NCI-H510A (cell line): ENCODE data around the gene CUX1.
"Not testable (repeated sequence)": the region's sequence is repeated elsewhere in the genome, so short reads cannot be mapped to it uniquely, and the experiment has no call there.

ENCODE experiments used
- DNase-seq: peaks from one replicate; lab custom pipeline; 2025; lab: John Stamatoyannopoulos, UW

CUX1 gene

GRCh38 chr7:102044984-102045673, 227.7 kb downstream of the CUX1 start:
- DNase-seq = peak; percentile 33

DNA sequence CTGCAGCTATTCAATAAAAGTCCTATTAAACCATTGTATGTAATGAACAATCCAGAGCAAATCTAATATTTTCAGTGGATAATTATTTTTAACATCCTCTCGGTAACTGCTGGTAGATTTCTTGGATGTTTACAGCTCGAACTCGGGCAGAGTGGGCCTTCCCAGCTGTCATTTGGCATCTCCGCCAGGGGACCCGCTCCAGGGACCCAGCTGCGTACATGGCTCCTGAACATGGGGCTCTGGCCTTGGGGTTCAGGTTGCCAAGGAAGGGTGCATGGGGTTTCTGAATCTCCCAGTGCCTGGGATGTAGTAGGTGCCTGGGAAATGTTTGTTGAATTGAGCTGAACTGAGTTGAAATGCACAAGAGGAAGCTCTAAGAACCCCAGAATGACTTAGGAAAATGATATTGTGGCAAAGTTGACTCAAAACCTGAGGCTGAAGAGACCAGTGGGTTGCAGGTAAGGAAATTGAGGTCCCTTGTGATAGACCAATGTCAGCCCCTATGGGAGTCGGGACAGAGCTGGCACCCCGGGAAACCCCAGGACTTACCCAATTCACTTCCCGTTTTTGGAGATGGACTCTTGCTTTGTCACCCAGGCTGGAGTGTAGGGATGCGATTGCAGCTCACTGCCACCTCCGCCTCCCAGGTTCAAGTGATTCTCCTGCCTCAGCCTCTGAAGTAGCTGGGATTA, 228.4 kb downstream of the CUX1 start:
- no peak for DNase-seq

DNA sequence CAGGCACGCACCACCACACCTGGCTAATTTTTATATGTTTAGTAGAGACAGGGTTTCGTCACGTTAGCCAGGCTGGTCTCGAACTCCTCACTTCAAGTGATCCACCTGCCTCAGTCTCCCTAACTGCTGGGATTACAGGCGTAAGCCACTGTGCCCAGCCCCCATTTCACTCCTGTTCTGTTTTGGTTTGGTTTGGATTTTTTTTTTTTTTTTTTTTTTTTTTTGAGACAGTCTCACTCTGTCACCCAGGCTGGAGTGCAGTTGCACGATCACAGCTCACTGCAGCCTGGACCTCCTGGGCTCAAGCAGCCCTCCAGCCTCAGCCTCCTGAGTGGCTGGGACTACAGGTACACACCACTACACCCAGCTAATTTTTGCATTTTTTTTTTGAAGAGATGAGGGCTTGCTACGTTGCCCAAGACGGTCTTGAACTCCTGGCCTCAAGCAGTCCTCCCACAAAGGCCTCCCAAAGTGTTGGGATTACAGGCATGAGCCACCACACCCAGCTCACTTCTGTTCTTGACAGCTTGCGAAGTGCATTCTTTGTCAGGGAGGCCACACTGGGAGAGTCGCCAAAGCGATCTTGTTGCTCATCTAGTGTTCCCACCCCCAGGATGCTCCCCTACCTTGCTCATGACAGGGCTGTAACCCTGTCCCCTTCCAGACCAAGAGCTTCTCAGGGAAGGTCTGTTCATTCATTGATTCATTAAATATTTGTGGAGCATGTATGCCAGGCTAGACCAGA, 229.1 kb downstream of the CUX1 start:
- no peak for DNase-seq

DNA sequence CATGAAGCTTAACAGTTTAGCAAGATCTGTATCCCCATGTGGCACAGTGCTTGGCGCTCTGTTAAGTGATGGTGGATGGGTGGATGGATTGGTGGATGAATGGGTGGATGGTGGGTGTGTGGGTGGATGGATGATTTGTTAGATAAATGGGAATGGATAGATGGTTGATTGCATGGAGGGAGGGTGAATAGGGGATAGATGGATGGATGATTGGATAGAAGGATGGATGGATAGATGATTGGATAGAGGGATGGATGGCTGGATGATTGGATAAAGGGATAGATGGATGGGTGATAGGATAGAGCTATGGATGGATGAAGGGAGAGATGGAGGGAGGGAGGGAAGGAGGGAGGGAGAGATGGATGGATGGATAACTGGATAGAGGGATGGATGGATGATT, 229.7 kb downstream of the CUX1 start:
- DNase-seq = no peak

DNA sequence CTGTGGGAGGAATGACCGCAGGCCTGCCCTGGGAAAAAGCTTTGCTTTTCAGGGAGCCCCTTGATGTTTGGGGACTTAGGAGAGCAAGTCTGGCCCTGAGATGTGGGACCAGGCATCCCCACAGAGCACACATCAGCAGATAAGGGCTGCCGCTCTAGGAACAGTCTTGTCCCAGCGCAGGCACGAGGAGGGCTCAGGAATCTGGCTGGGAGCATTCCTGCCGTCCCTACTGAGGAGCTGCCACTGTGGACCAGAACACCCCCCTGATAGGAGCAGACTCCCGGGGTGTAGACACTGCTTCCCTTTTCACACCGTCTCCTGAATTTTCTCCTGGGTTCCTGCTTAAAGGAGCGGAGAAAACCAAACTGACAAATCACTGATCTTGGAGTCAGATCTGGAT, 232.3 kb downstream of the CUX1 start:
- no peak for DNase-seq

- no peak for DNase-seq
Measured at GRCh38 chr7:102050864-102051460, 233.5 kb downstream of the CUX1 start.

DNA sequence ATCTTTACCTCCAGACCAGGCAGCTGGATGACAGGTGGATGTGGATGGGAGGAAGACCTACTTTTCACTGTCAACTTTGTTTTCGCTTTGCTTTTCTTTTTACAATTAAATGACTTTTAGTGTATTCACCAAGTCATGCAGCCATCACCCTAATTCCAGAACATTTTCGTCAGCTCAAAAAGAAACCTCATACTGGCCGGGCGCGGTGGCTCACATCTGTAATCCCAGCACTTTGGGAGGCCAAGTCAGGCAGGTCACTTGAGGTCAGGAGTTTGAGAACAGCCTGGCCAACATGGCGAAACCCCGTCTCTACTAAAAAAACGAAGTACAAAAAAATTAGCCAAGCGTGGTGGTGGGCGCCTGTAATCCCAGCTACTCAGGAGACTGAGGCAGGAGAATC, 234.3 kb downstream of the CUX1 start:
- not testable (repeated sequence) for DNase-seq

DNA sequence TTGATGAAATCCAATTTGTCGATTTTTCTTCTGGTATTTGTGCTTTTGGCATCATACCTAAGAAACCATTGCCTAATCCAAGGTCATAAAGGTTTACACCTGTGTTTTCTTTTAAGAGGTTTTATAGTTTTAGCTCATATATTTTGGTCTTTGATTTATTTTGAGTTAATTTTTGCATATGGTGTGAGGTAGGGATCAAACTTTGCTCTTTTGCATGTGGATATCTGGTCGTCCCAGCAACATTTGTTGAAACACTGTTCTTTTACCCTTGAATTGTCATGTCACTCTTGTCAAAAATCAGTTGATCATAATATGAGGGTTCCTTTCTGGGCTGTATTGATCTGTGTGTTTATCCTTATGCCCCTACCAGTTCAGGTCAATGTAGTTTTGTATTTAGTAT, 236.7 kb downstream of the CUX1 start:
- DNase-seq = no peak

- no peak for DNase-seq
Measured at GRCh38 chr7:102055181-102055976, 238.0 kb downstream of the CUX1 start.

- no peak for DNase-seq
Measured at GRCh38 chr7:102059524-102059923, 242.1 kb downstream of the CUX1 start.

GRCh38 chr7:102061354-102061945, 244.0 kb downstream of the CUX1 start:
- DNase-seq = no peak

DNA sequence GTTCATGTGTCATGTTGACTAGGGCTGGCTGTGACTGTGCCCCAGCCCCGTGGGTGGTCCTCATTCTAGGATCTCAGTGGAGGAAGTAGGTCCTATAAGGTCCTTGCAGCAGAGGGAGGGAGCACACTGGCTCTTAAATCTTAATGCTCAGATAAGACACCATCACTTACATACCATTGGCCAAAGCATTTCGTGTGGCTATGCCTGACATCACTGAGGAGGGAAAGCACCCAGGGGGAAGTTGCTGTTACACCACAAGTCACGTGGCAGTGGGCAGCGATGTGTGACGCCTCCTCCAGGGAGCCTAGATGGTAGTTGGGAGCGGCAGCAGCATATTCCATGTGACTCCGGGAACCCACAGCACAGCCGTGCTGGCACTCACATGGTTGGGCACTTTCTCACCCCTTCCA, 244.6 kb downstream of the CUX1 start:
- DNase-seq = no peak

DNA sequence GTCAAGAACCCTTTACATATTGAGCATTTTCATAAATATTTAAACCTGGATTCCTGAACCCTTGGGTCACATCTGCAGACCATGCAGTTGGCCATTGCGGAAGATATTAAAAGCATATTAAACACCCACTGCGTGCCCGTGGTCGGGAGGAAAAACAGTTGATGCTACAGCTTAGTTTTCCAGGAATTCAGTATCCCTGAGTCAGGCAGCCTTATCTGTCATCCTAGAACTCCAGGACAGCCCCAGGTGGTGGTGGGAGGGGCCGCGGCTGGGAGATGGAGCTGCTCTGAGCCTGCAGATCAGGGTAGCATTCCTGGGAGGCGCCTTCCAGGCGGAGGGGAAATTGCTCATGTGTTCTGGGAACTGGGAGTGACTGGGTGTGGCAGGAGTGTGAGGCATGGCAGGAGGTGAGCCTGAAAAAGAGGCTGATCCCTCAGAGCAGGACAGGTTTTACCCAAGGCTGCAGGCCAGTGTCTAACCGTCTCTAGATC, 246.3 kb downstream of the CUX1 start:
- DNase-seq = no peak

DNA sequence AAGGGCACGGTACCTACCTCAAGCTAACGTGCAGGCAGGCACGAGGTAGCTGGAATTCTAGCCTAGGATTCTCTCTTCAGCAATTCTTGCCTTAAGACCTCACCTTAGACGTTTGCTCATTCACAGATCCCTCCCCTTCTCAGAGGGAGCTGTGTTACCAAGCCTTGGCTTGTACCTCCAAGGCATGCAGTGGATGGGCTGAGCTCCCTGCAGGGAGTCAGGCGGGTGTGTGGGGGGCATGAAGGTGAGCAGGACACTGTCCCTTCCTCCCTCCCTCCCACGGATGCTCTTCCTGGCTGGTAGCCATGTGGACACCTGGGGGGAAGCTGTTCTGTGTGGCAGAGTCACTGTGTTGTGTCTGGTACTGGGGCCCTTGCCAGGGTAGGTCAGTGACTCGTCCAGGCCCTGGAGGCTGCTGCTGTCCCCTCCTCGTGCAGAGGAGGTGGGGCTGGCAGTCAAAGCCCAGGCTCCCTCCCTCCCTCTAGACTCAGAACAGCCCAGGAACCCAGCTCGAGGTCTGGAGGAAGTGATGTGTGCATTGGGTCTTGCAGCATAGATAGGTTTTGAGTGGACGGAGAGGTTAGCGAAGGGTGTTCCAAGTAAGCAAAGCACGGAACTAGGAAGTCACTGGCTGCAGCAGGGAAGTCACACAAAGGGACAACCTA, 247.1 kb downstream of the CUX1 start:
- DNase-seq = no peak

- DNase-seq = no peak
Measured at GRCh38 chr7:102065226-102065625, 247.8 kb downstream of the CUX1 start.

- no peak for DNase-seq
Measured at GRCh38 chr7:102066476-102066875, 249.1 kb downstream of the CUX1 start.

DNA sequence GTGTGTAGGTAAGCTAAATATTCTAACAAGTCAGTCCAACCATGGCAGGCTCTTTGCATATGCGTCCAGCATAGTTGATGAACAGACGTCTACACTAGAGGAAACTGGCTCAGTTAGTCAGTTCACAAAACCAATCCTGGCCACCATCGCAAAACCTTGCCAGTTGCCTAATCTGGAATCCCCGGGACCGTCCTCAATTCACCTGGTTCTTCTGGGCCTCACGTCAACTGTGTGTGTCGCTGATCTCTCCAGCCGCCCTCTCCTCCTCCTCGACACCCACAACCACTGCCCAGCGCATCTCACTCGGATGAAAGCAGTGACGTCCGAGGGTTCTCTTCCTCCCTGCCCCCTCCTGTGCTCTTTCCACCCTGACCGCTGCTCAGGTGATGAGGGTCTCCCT, 251.4 kb downstream of the CUX1 start:
- DNase-seq = no peak

GRCh38 chr7:102069931-102070629, 252.7 kb downstream of the CUX1 start:
- DNase-seq = no peak

DNA sequence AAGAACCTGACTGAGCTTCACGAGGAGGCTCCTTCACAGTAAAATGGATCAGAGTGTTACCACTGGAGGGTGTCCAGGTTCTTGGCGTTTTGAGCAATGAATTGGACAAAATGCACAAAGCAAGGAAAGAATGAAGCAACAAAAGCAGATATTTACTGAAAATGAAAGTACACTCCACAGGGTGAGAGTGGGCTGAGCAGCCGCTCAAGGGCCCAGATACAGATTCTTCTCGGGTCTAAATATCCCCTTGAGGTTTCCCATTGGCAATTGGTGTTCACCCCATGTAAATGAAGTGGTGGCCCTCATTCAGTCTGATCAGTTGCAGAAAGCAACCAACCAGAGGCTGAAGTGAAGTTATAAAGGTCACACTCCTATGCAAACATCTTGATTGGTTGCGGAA, 254.6 kb downstream of the CUX1 start:
- DNase-seq = no peak

- DNase-seq = no peak
Measured at GRCh38 chr7:102072636-102073209, 255.3 kb downstream of the CUX1 start.
